ENCODE data around the gene PRX. TPM values are rescaled to one million over a fixed set of nuclear protein-coding genes. Genes with fewer than 3 reads are reported as not detected.

PRX gene
- total and polyA plus RNA-seq, 2 of the 13 experiments (the other 11 are each of a cell fraction or from before 2014, with no cell fraction given), result 0.66 TPM

GRCh38 chr19:40348125-40348913, 64.9 kb downstream of the PRX start, which contains the start of the genes C19orf47 and PLD3 (continued):
- TF ChIP-seq, protein P1, sequence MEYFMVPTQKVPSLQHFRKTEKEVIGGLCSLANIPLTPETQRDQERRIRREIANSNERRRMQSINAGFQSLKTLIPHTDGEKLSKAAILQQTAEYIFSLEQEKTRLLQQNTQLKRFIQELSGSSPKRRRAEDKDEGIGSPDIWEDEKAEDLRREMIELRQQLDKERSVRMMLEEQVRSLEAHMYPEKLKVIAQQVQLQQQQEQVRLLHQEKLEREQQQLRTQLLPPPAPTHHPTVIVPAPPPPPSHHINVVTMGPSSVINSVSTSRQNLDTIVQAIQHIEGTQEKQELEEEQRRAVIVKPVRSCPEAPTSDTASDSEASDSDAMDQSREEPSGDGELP (IDR thresholded peaks at IDR 0.05; ENCODE audit: borderline replicate concordance, low read depth), result peak; percentile 47; the same call in 1 of the 2 replicates
- TF ChIP-seq JUN (CRISPR knock-in tag; IDR thresholded peaks at IDR 0.05) (0 out of 2 replicates have a peak, but pooled peaks have one; percentile 29), ZNF776 (CRISPR knock-in tag; IDR thresholded peaks at IDR 0.05) (no peak), SIX4 (CRISPR knock-in tag; IDR thresholded peaks at IDR 0.05) (0 out of 2 replicates have a peak, but pooled peaks have one; percentile 12), ZNF614 (CRISPR knock-in tag; IDR thresholded peaks at IDR 0.05; ENCODE audit: borderline replicate concordance) (no peak), ZNF513 (CRISPR knock-in tag; conservative IDR thresholded peaks at IDR 0.05) (no peak), ZNF839 (CRISPR knock-in tag; IDR thresholded peaks at IDR 0.05; ENCODE audit: borderline replicate concordance) (0 out of 2 replicates have a peak, but pooled peaks have one; percentile 51)
- TF ChIP-seq, protein P2, sequence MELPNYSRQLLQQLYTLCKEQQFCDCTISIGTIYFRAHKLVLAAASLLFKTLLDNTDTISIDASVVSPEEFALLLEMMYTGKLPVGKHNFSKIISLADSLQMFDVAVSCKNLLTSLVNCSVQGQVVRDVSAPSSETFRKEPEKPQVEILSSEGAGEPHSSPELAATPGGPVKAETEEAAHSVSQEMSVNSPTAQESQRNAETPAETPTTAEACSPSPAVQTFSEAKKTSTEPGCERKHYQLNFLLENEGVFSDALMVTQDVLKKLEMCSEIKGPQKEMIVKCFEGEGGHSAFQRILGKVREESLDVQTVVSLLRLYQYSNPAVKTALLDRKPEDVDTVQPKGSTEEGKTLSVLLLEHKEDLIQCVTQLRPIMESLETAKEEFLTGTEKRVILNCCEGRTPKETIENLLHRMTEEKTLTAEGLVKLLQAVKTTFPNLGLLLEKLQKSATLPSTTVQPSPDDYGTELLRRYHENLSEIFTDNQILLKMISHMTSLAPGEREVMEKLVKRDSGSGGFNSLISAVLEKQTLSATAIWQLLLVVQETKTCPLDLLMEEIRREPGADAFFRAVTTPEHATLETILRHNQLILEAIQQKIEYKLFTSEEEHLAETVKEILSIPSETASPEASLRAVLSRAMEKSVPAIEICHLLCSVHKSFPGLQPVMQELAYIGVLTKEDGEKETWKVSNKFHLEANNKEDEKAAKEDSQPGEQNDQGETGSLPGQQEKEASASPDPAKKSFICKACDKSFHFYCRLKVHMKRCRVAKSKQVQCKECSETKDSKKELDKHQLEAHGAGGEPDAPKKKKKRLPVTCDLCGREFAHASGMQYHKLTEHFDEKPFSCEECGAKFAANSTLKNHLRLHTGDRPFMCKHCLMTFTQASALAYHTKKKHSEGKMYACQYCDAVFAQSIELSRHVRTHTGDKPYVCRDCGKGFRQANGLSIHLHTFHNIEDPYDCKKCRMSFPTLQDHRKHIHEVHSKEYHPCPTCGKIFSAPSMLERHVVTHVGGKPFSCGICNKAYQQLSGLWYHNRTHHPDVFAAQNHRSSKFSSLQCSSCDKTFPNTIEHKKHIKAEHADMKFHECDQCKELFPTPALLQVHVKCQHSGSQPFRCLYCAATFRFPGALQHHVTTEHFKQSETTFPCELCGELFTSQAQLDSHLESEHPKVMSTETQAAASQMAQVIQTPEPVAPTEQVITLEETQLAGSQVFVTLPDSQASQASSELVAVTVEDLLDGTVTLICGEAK (IDR thresholded peaks at IDR 0.05), result no peak
- TF ChIP-seq, protein P2 (CRISPR knock-in tag; IDR thresholded peaks at IDR 0.05), result no peak
- TF ChIP-seq, protein P3, sequence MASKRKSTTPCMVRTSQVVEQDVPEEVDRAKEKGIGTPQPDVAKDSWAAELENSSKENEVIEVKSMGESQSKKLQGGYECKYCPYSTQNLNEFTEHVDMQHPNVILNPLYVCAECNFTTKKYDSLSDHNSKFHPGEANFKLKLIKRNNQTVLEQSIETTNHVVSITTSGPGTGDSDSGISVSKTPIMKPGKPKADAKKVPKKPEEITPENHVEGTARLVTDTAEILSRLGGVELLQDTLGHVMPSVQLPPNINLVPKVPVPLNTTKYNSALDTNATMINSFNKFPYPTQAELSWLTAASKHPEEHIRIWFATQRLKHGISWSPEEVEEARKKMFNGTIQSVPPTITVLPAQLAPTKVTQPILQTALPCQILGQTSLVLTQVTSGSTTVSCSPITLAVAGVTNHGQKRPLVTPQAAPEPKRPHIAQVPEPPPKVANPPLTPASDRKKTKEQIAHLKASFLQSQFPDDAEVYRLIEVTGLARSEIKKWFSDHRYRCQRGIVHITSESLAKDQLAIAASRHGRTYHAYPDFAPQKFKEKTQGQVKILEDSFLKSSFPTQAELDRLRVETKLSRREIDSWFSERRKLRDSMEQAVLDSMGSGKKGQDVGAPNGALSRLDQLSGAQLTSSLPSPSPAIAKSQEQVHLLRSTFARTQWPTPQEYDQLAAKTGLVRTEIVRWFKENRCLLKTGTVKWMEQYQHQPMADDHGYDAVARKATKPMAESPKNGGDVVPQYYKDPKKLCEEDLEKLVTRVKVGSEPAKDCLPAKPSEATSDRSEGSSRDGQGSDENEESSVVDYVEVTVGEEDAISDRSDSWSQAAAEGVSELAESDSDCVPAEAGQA (IDR thresholded peaks at IDR 0.05; ENCODE audit: low read depth), result peak; percentile 91
- TF ChIP-seq, protein P3 (CRISPR knock-in tag; IDR thresholded peaks at IDR 0.05; ENCODE audit: borderline replicate concordance), result no peak

All from HepG2 (cell line).